Measurements from ENCODE around the gene CCR2.
"Not testable (repeated sequence)": the region's sequence is repeated elsewhere in the genome, so short reads cannot be mapped to it uniquely, and the experiment has no call there.

The CCR2 gene

DNA sequence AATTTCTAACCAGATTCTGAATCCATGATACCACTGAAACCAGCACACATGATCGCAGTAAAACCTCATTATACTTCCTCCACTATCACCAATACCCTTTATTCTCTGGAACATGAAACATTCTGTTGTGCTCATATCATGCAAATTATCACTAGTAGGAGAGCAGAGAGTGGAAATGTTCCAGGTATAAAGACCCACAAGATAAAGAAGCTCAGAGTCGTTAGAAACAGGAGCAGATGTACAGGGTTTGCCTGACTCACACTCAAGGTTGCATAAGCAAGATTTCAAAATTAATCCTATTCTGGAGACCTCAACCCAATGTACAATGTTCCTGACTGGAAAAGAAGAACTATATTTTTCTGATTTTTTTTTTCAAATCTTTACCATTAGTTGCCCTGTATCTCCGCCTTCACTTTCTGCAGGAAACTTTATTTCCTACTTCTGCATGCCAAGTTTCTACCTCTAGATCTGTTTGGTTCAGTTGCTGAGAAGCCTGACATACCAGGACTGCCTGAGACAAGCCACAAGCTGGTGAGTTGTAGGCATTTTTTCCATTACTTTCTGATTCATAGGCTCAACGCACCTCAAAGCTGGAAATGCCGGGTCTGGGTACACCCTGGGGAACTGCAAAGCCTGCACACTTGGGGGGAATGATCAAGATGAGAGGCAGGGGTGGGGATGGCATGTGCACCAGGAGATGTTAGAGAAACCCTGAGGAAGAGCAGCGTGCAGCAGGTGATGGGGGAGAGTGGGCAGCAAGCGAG, at the start of gene CCR2:
Gene CCR2, plus strand, starts transcription at position 465 of the 764 bp plus-strand sequence. CDS start 3,417 bp downstream, outside the sequence.
- DNase-seq = no peak

DNA sequence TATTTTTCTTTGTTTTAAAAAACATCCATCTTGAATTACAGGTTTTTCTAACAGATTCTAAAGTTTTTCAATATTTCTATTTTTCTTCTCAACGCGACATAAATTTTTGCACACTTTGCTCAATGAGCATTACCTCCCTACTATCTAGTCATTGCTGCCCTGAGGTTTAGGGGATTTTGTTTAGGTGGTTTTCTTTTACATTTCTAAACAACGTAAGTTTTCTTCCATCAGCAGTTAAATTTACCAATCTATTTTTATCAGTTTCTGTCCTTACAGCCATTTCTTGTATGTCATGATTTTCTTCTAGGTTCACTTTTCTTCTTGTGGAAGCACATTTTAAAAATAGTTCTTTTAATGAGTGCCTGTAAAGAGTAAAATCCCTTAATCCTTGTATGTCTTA, 49.2 kb upstream of the CCR2 start:
- no peak for DNase-seq

- no peak for DNase-seq
These were observed 40.9 kb upstream of the CCR2 start for GRCh38 chr3:46312991-46313390.

DNA sequence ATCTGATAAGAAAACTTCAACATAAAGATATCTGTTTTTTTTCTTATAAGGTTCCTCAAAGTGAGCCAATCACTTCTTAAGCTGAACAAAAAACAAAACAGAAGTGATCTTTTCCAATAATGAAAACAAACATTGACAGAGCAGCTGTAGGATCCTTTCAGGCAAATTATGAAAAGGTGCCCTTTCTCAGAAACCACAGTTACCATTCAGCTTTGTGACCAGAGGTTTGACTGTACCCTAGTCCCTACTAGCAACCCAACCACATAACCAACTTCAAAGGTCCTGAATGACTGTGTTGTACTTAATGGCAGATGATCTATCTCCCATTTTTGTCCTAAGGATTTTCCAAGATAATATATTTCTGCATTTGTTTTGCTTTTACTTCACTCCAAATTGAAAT, 39.4 kb upstream of the CCR2 start:
- DNase-seq = no peak

- DNase-seq = no peak
These were observed 37.7 kb upstream of the CCR2 start for GRCh38 chr3:46316206-46316605.

DNA sequence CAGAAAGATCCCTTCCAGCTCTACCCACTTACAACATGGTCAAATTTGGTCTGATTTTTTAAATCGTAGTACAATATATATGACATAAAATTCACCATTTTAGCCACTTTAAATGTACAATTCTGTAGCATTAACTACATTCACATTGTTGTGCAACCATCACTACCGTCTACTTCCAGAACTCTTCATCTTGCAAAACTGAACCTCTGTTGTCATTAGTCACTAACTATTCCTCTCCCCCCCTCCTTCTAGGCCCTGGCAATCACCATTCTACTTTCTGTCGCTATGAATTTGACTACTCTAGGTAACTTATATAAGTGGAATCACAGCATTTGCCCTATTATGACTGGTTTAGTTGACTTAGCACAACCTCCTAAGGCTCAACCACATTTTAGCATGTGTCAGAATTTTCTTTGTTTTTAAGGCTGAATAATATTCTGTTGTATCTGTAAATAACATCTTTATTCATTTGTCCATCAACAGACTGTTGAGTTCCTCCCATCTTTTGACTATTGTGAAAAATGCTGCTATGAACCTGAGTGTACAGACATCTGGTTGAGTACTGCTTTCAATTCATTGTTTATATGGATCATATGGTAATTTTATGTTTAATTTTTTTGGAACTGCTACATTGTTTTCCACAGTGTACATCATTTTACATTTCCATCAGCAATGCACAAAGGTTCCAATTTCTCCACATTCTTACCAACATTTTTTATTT, 35.5 kb upstream of the CCR2 start:
- DNase-seq = no peak

DNA sequence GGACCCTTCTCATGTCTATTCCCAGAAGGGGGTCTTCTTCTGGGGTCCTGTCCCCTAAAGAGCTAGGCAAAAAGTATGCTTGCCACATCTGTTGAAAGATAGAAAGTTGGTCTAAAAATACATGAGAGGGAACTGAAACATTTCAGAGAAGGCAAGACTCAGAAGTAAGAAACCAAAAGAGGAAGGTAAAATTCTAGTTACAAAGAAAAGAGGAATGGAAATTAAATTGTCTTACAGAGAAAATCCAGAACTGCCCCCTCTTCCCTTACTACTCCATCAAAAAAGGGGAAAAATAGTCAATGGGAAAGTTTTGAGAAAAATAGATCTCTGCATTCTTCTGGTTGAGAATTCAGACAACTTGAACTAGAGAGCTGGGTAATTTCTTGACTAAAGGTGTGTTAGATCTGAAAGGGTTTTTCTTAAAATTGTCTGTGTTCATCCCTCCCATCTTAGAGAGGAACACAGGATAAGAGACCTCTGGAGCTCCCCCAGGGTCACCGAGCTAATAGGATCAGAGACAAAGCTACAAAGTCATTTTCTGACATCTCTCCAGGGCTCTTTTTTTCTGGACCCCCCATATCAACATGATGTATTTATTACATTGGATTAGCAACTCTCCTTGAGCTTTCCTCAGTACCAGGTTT, 32.3 kb upstream of the CCR2 start:
- no peak for DNase-seq

- no peak for DNase-seq
These were observed 29.9 kb upstream of the CCR2 start for GRCh38 chr3:46324036-46324435.

DNA sequence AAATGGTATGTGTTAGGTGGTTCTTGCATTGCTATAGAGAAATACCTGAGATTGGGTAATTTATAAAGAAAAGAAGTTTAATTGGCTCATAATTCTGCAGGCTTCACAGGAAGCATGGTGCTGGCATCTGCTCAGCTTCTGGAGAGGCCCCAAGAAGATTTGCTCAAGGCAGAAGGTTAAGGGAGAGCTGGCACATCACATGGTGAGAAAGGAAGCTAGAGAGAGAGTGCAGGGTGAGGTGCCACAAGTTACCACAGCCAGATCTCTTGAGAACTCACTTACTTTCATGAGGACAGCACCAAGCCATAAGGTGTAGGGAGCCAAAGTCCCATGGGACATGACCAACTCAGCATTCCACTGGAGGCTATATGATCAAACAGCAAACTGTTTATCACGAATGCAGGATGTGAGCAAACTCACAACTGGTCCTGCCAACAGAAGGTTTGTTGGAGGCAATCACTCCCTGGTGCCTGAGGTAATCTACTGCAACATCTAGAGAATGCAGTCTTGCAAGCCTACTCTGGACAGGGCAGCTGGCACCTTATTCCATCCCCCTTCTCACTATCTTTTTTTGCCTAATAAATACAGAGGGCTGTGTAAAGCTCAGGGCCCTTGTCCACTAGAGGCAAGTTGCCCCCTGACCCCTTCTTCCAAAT, 28.1 kb upstream of the CCR2 start:
- DNase-seq = no peak

DNA sequence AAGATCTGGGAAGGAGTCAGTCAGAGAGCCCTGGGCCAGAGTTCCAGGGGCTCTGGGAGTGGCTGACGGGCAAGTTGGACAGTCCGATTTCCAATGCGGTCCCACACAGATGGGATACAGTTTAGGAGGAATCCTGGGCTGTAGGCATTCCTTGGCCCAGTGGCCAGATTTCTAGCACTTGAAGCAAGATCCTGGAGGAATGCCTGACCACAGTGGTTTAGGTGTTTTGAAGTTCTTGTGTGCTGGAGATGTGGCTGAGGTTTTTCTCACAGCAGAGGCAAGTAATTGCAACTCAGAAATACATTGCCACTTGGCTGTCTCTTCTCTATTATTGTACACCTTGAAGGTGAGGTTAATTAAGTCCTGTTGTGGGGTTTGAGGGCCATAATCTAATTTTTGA, 23.2 kb upstream of the CCR2 start:
- DNase-seq = not testable (repeated sequence)

- DNase-seq = no peak
These were observed 19.0 kb upstream of the CCR2 start for GRCh38 chr3:46334741-46335478.

DNA sequence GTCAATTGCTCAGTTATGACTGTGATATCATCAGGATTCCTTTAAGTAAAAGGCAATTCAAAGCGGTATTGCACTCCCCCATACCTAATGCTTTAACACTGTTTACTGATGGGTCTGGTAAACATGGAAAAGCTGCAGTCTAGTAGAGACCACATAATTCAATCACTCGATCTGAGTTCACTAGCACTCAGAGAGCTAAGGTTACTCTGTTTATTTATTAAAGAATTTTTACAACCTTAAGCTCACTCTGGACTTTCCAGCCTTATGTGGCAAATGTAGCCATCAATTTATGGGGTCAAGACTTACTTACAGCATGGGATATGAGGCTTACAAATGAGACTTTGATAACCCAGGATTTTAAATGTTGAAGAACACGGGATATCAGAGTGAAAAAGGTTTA, 18.4 kb upstream of the CCR2 start:
- no peak for DNase-seq

DNA sequence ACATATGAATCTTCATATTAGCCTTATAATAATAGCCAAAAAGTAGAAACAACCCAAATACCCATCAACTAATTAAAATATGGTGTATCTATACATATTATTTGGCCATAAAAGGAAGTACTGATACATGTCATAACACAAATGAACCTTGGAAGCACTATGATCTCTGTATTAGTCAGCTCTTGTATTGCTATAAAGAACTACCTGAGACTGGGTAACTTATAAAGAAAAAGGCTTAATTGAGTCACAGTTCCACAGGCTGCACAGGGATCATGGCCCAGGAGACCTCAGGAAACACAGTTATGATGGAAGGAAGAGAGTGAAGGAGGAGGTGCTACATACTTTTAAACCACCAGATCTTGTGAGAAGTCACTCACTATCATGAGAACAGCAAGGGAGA, 16.0 kb upstream of the CCR2 start:
- no peak for DNase-seq

- DNase-seq = no peak
These were observed 15.1 kb upstream of the CCR2 start for GRCh38 chr3:46338840-46339239.

DNA sequence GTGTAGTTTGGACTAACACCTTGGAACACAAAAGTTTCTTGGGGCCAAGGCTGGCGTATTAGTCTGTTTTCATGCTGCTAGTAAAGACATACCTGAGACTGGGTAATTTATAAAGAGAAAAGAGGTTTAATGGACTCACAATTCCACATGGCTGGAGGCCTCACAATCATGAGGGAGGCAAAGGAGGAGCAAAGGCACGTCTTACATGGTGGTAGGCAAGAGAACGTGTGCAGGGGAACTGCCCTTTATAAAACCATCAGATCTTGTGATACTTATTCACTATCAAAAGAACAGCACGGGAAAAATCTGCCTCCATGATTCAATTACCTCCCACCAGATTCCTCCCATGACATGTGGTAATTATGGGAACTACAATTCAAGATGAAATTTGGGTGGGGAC, 9.4 kb upstream of the CCR2 start:
- DNase-seq = no peak

DNA sequence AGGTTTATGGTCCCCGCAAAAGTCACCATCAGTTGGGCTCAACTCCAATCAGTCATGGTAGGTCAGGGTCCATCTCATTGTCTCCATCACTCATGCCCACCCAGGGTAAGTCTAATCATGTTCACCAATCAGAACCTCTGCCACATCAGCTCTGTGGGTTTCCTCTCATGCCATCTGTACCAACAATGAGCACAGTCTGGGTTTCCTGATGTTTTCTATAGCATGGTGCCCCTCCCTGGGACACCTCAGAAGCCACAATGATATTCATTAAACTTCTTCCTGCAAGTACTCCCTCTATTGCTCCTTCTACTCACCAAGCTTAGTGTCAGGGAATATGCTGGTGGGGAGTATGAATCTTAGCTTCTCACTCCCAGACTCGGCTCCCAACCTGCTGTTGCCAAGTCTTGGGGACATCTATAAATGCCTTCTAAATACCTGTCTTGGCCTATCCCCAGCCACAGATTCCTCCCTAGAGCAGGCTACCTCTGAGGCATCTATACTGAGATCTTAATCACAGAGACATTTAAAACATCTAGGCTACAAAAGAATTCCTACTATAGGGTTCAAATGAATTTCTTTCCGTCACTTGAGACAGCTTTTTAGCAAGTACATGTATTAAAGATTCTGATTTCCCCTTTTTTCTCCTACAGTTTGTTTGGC, 5.0 kb upstream of the CCR2 start:
- DNase-seq = no peak

GRCh38 chr3:46349484-46350261, 4.2 kb upstream of the CCR2 start:
- DNase-seq = no peak

DNA sequence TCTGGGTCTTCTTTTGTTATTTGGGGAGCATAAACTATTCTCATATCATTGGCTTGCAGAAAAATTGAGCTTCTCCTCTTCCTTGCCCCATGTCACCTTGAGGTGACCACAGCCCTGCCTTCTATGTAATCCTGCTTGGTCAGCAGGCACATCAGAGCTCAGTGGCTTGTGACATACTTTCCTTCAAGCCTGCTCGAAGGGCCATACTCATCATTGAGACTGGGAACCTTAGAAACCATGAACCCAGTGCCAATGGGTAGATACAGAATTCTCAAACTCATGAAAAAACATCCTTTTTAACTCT, 3.7 kb upstream of the CCR2 start:
- DNase-seq = no peak

- DNase-seq = no peak
These were observed 2.3 kb upstream of the CCR2 start for GRCh38 chr3:46351646-46352045.

- no peak for DNase-seq
These were observed 821 bp upstream of the CCR2 start for GRCh38 chr3:46353090-46353489.

DNA sequence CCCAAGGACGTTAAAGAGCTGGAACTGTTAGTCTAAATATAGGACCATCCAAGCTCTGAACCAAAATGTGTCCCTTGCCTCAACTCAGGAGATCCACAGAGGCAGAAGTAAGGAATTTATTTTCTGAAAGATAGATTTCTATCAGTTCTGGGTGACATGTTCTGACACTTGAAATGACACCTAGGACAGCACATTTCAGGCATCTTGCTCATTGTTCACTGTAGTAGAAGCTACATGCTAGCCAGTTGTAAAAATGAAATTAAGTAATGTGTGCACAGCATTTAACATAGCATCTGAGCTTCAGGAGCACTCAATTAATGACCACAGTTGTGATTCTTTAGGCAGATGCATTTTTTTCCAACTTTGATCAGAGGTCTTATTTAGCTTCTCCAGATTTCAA, 567 bp downstream of the CCR2 start:
- DNase-seq = no peak

DNA sequence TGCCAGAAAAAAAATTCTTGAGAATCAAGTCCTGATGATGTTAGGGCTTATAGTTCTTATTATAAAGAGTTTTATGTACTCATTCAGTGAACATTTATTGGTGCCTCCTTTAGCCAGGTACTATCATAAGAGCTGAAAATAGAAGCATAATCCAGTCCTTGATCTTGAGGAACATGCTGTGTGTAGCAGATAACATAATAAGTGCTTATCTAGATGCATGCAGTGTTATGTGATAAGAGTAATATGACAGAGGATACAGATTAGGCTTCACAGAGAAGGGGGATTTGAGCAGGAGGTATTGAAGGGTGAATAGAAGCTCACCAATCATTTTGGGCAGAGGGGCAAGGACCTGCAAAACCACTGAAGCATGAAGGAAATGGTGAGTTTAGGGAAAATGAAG, 1.1 kb downstream of the CCR2 start:
- no peak for DNase-seq

Measured in DMS153 (cell line).